ENCODE measurements around the gene MBOAT7. TPM values are rescaled to one million over a fixed set of nuclear protein-coding genes. Genes with fewer than 3 reads are reported as not detected.

MBOAT7 gene
- total and polyA plus RNA-seq, 2 of the 8 experiments (the other 6 are each of a cell fraction or from before 2014, with no cell fraction given), result 85.5 to 90.9 TPM

GRCh38 chr19:54149021-54149812 is 40.2 kb downstream of the MBOAT7 start:
- Histone ChIP-seq H2AFZ (ENCODE audit: low read length) (no peak overlapping the region), H3K9ac (replicated peaks in 1 of 4; ENCODE audit: extremely low read depth in 1 of 4, low read depth in 3 of 4, low read length in 3 of 4) (no peak overlapping the region), H3K23ac (ENCODE audit: insufficient read length) (no peak overlapping the region), H3K9me3 (ENCODE audit: insufficient read depth in 2 of 2, low read depth in 1 of 2, low read length in 1 of 2) (no peaks in the 10 kb centered on the region), H3K79me1 (ENCODE audit: low read depth, low read length) (no peaks in the 10 kb centered on the region; the same call in 1 of the 2 replicates), H3K4ac (replicated peaks; ENCODE audit: insufficient read length, low read depth, low read length) (no peak overlapping the region), H3K4me2 (ENCODE audit: insufficient read depth in 1 of 2, low read depth in 2 of 2, low read length in 2 of 2) (no peak overlapping the region), H4K91ac (replicated peaks; ENCODE audit: insufficient read length, low read length) (no peak overlapping the region), H4K8ac (ENCODE audit: extremely low read depth, insufficient read depth, low read length) (no peak overlapping the region), H3K27ac (ENCODE audit: low read depth, low read length) (no peak overlapping the region), H3K14ac (ENCODE audit: insufficient read length) (no peak overlapping the region), H3K56ac (replicated peaks; ENCODE audit: insufficient read length, low read depth, low read length) (no peak overlapping the region), H3K4me3 (ENCODE audit: extremely low read depth in 1 of 4, insufficient read depth in 2 of 4, low read depth in 3 of 4, low read length in 4 of 4) (no peak overlapping the region), H2BK120ac (replicated peaks; ENCODE audit: low read depth, low read length) (no peak overlapping the region), H2BK15ac (ENCODE audit: low read length) (no peak overlapping the region), H3K79me2 (ENCODE audit: control insufficient read depth in 1 of 2, insufficient read depth in 2 of 2, low read length in 2 of 2) (no peaks in the 10 kb centered on the region), H3K4me1 (replicated peaks in 1 of 4; ENCODE audit: control insufficient read depth in 3 of 4, insufficient read depth in 4 of 4, low read length in 3 of 4) (no peaks in the 10 kb centered on the region), H4K20me1 (replicated peaks in 1 of 2; ENCODE audit: control insufficient read depth in 1 of 2, insufficient read depth in 2 of 2, low read length in 2 of 2) (peaks cover 20 to 33% of the 10 kb centered on the region in 2 experiments), H2BK5ac (ENCODE audit: low read depth, low read length) (no peak overlapping the region), H2BK20ac (ENCODE audit: low read length) (no peak overlapping the region), H2AK5ac (ENCODE audit: low read depth, low read length) (no peak overlapping the region), H3K23me2 (ENCODE audit: low read depth, low read length) (no peaks in the 10 kb centered on the region), H3K36me3 (ENCODE audit: control insufficient read depth in 2 of 4, insufficient read depth in 4 of 4, low read length in 3 of 4) (peaks cover 49 to 94% (median 83%) of the 10 kb centered on the region in 4 experiments), H3K27me3 (replicated peaks in 1 of 4; ENCODE audit: control insufficient read depth in 3 of 4, extremely low read depth in 1 of 4, insufficient read depth in 3 of 4, low read length in 3 of 4) (no peaks in the 10 kb centered on the region), H3K18ac (ENCODE audit: extremely low read depth, low read length) (no peak overlapping the region), H4K5ac (ENCODE audit: insufficient read length, low read depth, low read length) (no peak overlapping the region), H2BK12ac (ENCODE audit: low read depth, low read length) (no peak overlapping the region)
- FAIRE-seq, result no peak
- CTCF ChIA-PET (ENCODE audit: partially characterized antibody), result interaction anchor here (2.3 kb wide), 1 partner anchor 8 kb away, joined by 6 read pairs; no protein-coding TSS in a partner anchor
- WGBS, 2 experiments (ENCODE audit: extremely low coverage in 1 of 2, insufficient coverage in 1 of 2, insufficient read length in 1 of 2, insufficient replicate concordance in 2 of 2, low coverage in 1 of 2, low lambda C conversion rate in 2 of 2, missing lambda C conversion rate in 1 of 2), result 94% methylated on average over 12 of the region's 12 CpGs; no CpG with 5 or more reads in 1 of the 2 experiments
- no peak for DNase-seq (ENCODE audit: low read depth in 1 of 2, low spot score in 2 of 2)
- POLR2A ChIA-PET (ENCODE audit: partially characterized antibody), result interaction anchor here (1.1 to 14.8 kb wide), 5 partner anchors 9 to 41 kb away, joined by 3 to 348 read pairs (median 5); partner anchors contain the start of genes CNOT3 and LENG1
- no peak for TF ChIP-seq BACH1 (IDR thresholded peaks at IDR 0.05; ENCODE audit: low read length)
- no peak for TF ChIP-seq JUN (IDR thresholded peaks at IDR 0.05; ENCODE audit: low read depth, low read length)
- no peak for TF ChIP-seq FOSL1 (IDR thresholded peaks at IDR 0.05; ENCODE audit: insufficient read depth, low read depth, low read length)
- no peak for TF ChIP-seq CEBPB (IDR thresholded peaks at IDR 0.05; ENCODE audit: low read depth, low read length)
- TF ChIP-seq TBP (IDR thresholded peaks at IDR 0.05; ENCODE audit: low read depth, low read length), result no peak
- TF ChIP-seq CTCF (IDR thresholded peaks at IDR 0.05; ENCODE audit: control extremely low read depth in 1 of 3, insufficient read depth in 1 of 3, low read depth in 1 of 3, low read length in 3 of 3), result no peak
- TF ChIP-seq EZH2 (IDR thresholded peaks at IDR 0.05; ENCODE audit: low read depth, low read length, severe bottlenecking), result no peak
- no peak for TF ChIP-seq MAX (IDR thresholded peaks at IDR 0.05)
